ENCODE measurements around the gene SELENOI.
"Not testable (repeated sequence)": the region's sequence is repeated elsewhere in the genome, so short reads cannot be mapped to it uniquely, and the experiment has no call there.

Gene SELENOI

GRCh38 chr2:26324903-26325302 is 21.0 kb upstream of the SELENOI start:
- no peak for DNase-seq

GRCh38 chr2:26325851-26326250 is 20.1 kb upstream of the SELENOI start:
- in situ Hi-C loops (cut with MboI; ENCODE audit: low pct_unique_long_range_greater_than_20kb, low sequenced_read_pairs): no loop called here
- no peak for DNase-seq

More at GRCh38 chr2:26324903-26325302, 21.0 kb upstream of the SELENOI start:
- in situ Hi-C loops (cut with MboI; ENCODE audit: low pct_unique_long_range_greater_than_20kb, low sequenced_read_pairs): no loop called here

- in situ Hi-C loops (cut with MboI; ENCODE audit: low pct_unique_long_range_greater_than_20kb, low sequenced_read_pairs): no loop called here
- DNase-seq: no peak
Observed at GRCh38 chr2:26326514-26326913, 19.4 kb upstream of the SELENOI start.

DNA sequence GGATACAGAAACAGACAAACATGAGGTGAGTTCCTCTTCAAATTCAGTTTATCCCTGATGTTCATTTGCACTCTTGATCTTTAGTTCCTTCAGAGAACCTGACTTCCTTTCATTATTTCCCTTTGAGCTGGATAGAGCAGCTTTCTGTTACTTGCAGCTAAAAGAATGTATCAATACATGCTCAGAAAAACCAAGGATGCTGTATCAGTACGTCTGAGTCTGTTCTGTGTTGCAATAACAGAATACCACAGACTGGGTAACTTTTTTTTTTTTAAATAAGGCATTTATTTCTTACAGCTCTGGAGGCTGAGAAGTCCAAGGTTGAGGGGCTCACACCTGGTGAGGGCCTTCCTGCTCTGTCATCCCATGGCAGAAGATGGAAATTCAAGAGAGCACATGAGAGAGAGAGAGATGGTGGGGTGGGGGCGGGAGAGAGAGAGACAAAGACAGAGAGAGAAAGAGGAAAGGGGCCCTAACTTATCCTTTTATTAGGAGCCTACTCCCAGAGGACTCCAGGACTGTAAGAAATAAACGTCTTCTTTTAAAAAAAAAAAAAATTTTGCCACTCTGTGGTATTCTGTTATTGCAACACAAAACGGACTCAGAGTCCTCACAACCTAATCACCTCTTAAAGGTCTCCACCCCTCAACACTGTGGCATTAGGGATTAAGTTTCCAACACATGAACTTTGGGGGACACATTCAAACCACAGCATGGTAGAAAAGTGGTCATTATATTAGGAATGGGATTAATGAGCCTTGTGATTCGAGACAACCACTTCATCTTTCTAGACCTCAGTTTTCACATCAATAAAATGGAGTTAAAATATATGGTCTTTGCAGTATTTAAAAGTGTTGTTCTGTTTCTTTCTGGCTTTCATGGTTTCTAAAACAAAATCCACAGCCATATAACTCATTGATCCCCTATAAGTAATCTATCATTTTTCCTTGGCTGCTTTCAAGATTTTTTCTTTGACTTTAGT is 18.4 kb upstream of the SELENOI start:
- DNase-seq: peak; percentile 18
- in situ Hi-C loops (cut with MboI; ENCODE audit: low pct_unique_long_range_greater_than_20kb, low sequenced_read_pairs): no loop called here

GRCh38 chr2:26329083-26329482 is 16.9 kb upstream of the SELENOI start:
- in situ Hi-C loops (cut with MboI; ENCODE audit: low pct_unique_long_range_greater_than_20kb, low sequenced_read_pairs); DNase-seq: not testable (repeated sequence)

GRCh38 chr2:26330114-26330549 is 15.8 kb upstream of the SELENOI start:
- peak; percentile 95 for DNase-seq

DNA sequence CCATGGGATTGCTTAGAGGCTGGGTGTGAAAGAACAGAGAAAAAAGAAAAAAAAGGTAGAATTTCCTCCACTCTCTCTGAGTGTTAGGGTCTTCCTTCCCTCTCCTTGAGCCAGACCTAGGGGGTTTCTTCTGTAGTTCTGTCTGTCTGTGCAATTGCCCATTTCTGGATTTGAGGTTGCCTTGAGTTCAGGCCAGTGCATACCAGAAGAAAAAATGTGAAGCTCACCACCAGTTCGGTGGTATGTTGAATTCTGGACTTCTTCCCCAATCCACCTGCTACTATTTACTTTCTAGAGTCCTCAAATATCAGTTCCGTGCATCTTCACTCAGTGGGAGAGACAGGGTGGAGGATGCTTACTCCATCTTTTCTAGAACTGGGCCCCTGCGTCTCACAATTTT is 15.3 kb upstream of the SELENOI start:
- in situ Hi-C loops (cut with MboI; ENCODE audit: low pct_unique_long_range_greater_than_20kb, low sequenced_read_pairs): no loop called here
- DNase-seq: no peak

More at GRCh38 chr2:26330114-26330549, 15.8 kb upstream of the SELENOI start:
- in situ Hi-C loops (cut with MboI; ENCODE audit: low pct_unique_long_range_greater_than_20kb, low sequenced_read_pairs): no loop called here

GRCh38 chr2:26331321-26331720 is 14.6 kb upstream of the SELENOI start:
- DNase-seq; in situ Hi-C loops (cut with MboI; ENCODE audit: low pct_unique_long_range_greater_than_20kb, low sequenced_read_pairs): not testable (repeated sequence)

GRCh38 chr2:26333293-26333692 is 12.7 kb upstream of the SELENOI start:
- in situ Hi-C loops (cut with MboI; ENCODE audit: low pct_unique_long_range_greater_than_20kb, low sequenced_read_pairs): no loop called here
- DNase-seq: no peak

- DNase-seq: no peak
- in situ Hi-C loops (cut with MboI; ENCODE audit: low pct_unique_long_range_greater_than_20kb, low sequenced_read_pairs): no loop called here
Observed at GRCh38 chr2:26335231-26335630, 10.7 kb upstream of the SELENOI start.

DNA sequence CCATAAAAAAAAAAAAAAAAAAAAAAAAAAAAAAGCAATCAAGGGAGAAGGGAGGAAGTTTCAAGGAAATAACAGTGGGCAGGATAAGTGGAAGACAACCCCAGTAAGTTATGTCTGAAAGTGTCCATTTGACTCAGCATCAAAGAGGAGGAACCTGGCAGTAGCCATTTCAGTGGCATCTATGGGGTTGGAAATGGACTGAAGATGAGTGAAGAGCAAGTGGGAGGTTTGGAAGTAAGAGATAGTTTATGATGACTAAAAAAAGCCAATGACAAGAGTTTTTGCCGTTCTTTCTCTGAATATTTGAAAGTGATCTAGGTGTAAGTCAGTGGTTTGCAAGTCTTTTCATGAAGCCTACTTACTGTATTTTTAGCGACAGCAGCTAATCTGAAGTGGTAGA is 9.2 kb upstream of the SELENOI start:
- in situ Hi-C loops (cut with MboI; ENCODE audit: low pct_unique_long_range_greater_than_20kb, low sequenced_read_pairs): no loop called here
- no peak for DNase-seq

GRCh38 chr2:26337298-26337697 is 8.6 kb upstream of the SELENOI start:
- in situ Hi-C loops (cut with MboI; ENCODE audit: low pct_unique_long_range_greater_than_20kb, low sequenced_read_pairs): no loop called here

GRCh38 chr2:26340831-26341230 is 5.1 kb upstream of the SELENOI start:
- DNase-seq: no peak
- in situ Hi-C loops (cut with MboI; ENCODE audit: low pct_unique_long_range_greater_than_20kb, low sequenced_read_pairs): no loop called here

More at GRCh38 chr2:26337298-26337697, 8.6 kb upstream of the SELENOI start:
- no peak for DNase-seq

DNA sequence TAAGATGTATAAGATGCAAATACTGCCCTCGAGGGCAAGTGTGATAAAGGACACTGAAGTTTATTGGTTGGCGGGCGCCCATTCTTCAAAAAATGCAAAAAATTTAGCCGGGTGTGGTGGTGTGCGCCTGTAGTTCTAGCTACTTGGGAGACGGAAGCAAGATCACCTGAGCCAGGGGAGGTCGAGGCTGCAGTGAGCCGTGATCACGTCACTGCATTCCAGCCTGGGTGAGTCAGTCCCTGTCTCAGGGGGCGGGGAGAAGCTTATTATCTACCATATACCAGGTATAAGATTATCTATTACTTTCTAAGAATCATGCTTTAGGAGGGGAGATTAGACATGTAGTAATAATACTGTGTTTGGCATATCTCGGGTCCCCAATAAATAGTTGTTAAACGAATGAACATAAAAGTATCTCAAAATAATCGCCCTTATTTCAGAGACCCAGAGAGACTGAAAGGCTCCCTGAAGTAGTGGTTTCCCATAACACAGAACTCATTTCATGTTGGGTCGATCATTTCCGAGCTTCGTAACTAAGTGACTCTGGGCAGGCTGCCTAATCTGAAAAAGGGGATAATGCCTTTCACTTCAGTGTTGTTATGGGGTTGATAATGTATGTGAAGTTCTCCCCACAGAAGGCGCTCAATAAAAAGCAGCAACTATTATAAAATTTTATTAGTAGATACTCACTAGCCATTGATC is 1.2 kb upstream of the SELENOI start:
- DNase-seq: no peak
- in situ Hi-C loops (cut with MboI; ENCODE audit: low pct_unique_long_range_greater_than_20kb, low sequenced_read_pairs): no loop called here

GRCh38 chr2:26345283-26345544 is 729 bp upstream of the SELENOI start:
- no peak for DNase-seq
- in situ Hi-C loops (cut with MboI; ENCODE audit: low pct_unique_long_range_greater_than_20kb, low sequenced_read_pairs): no loop called here

- DNase-seq: peak; percentile 75
- in situ Hi-C loops (cut with MboI; ENCODE audit: low pct_unique_long_range_greater_than_20kb, low sequenced_read_pairs): no loop called here
Observed at GRCh38 chr2:26346454-26347053, 611 bp downstream of the SELENOI start, which contains the start of gene ADGRF3. Gene ADGRF3, minus strand, starts transcription at chr2:26346789. Its CDS starts 555 bp downstream, at chr2:26346234.

DNA sequence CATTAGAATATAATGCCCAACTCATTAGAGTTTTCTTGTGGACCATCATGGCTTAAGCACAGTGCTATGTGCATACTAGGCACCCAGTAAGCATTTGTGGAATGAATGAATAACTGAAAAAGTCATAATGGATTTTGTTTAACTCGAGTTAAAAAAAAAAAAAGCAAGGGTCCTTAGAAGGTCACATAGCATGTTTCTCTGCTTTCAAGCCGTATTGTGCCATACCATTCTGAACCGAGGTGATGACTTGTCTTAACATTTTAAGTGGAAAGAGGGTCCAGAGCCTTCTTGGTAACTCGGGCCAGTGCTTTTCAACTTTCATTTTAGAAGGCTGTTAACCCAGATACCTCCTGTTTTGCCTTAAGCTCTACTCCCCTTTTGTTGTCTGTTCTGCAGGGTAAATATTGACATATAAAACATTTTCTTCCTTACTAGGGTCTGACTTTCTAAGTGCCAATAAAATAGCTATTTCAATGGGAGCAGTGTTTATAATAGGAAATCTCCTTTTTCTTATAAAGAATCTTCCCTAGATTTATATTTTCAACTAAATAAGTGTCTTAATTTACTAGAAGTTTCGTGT is 1.4 kb downstream of the SELENOI start:
- no peak for DNase-seq
- in situ Hi-C loops (cut with MboI; ENCODE audit: low pct_unique_long_range_greater_than_20kb, low sequenced_read_pairs): no loop called here

DNA sequence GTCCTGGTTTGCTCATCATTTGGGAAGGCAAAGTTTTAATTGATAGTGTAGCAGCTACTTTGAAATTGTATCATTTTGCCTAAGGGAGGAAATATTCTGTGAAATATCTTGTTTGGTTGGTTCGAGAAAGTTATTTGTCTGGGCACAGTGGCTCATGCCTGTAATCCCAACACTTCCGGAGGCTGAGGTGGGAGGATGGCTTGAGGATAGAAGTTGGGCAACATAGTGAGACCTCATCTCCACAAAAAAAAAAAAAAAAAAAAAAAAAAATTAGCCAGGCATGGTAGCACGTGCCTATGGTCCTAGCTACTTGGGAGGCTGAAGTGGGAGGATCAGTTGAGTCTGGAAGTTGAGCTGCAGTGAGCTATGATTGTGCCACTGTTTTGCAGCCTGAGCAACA is 3.7 kb downstream of the SELENOI start:
- DNase-seq: no peak
- in situ Hi-C loops (cut with MboI; ENCODE audit: low pct_unique_long_range_greater_than_20kb, low sequenced_read_pairs): no loop called here

DNA sequence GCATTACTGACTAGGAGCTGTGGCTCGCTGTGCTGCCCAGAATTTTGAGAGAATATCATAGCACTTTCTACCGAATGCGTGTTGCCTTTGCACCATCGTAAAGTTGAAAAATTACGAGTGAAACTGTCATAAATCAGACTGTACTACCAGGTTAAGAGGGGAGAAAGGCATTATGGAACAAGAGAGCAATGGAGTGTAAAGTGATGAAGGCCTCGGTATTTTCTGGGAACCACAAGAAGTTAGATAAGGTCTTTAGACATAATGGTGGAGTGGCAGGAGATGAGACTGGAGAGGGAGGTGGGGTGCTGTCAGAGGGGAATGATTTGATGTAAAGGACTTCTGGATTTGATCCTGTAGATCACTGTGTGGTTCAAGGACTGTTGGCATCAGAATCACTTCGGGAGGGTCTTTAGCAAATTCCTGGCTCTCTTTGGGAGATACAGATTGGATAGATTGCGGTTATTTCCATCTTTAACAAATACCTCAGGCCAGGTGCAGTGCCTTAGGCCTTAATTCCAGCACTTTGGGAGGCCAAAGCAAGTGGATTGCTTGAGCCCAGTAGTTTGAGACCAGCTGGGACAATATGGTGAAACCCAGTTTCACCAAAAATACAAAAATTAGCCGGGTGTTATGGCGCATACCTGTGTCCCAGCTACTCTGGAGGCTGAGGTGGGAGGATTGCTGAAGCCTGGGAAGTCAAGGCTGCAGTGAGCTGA is 5.6 kb downstream of the SELENOI start:
- in situ Hi-C loops (cut with MboI; ENCODE audit: low pct_unique_long_range_greater_than_20kb, low sequenced_read_pairs): no loop called here
- DNase-seq: no peak
